Esophagus mucosa (tissue), 1 donor: ENCODE results near the gene POLR3E. TPM values are rescaled to one million over a fixed set of nuclear protein-coding genes. Genes with fewer than 3 reads are reported as not detected.
A peak's percentile ranks its signal among the peaks of the same experiment; 100 is the strongest.

Source experiments
- ATAC-seq: fragments of 200-7000 bp; cut with Tn5 transposase; one replicate; pipeline ENCODE4 v1.9.1; 2020
- total RNA-seq: library from RNA; stranded (reverse); gene quantifications from one replicate; pipeline ENCODE4 v1.2.4, GENCODE V29; 2023
- donor health status: DM: yes; HTN: yes; CAD: no.

Gene POLR3E
- 28.2 TPM for total RNA-seq

GRCh38 chr16:22297114-22297870 lies at the start of gene POLR3E:
POLR3E (plus strand) TSS chr16:22297409; CDS start chr16:22302969, 5,560 bp downstream.
- ATAC-seq = peak; percentile 99

GRCh38 chr16:22250522-22250921 lies 46.7 kb upstream of the POLR3E start:
- ATAC-seq = no peak

- ATAC-seq = no peak
Measured at GRCh38 chr16:22252317-22252716, 44.9 kb upstream of the POLR3E start.

GRCh38 chr16:22253272-22253671 lies 43.9 kb upstream of the POLR3E start:
- ATAC-seq = no peak

- ATAC-seq = no peak
Measured at GRCh38 chr16:22255335-22255734, 41.9 kb upstream of the POLR3E start.

- ATAC-seq = no peak
Measured at GRCh38 chr16:22257440-22257839, 39.8 kb upstream of the POLR3E start.

- no peak for ATAC-seq
Measured at GRCh38 chr16:22260490-22260889, 36.7 kb upstream of the POLR3E start.

GRCh38 chr16:22262460-22262859 lies 34.7 kb upstream of the POLR3E start:
- no peak for ATAC-seq

GRCh38 chr16:22264786-22265185 lies 32.4 kb upstream of the POLR3E start:
- peak; percentile 24 for ATAC-seq

- ATAC-seq = no peak
Measured at GRCh38 chr16:22265351-22265750, 31.9 kb upstream of the POLR3E start.

- ATAC-seq = no peak
Measured at GRCh38 chr16:22266546-22266945, 30.7 kb upstream of the POLR3E start.

GRCh38 chr16:22267764-22268163 lies 29.4 kb upstream of the POLR3E start:
- ATAC-seq = no peak

GRCh38 chr16:22270525-22270924 lies 26.7 kb upstream of the POLR3E start:
- no peak for ATAC-seq

- no peak for ATAC-seq
Measured at GRCh38 chr16:22272870-22273650, 24.1 kb upstream of the POLR3E start.

- no peak for ATAC-seq
Measured at GRCh38 chr16:22274916-22275315, 22.3 kb upstream of the POLR3E start.

- no peak for ATAC-seq
Measured at GRCh38 chr16:22278441-22279230, 18.6 kb upstream of the POLR3E start.

GRCh38 chr16:22282254-22282892 lies 14.8 kb upstream of the POLR3E start:
- ATAC-seq = no peak

- ATAC-seq = no peak
Measured at GRCh38 chr16:22284637-22285036, 12.6 kb upstream of the POLR3E start.

- no peak for ATAC-seq
Measured at GRCh38 chr16:22285080-22285479, 12.1 kb upstream of the POLR3E start.

GRCh38 chr16:22291020-22291419 lies 6.2 kb upstream of the POLR3E start:
- no peak for ATAC-seq

- ATAC-seq = no peak
Measured at GRCh38 chr16:22291860-22292318, 5.3 kb upstream of the POLR3E start.

- no peak for ATAC-seq
Measured at GRCh38 chr16:22292320-22292719, 4.9 kb upstream of the POLR3E start.
